PFSK-1 (cell line): ENCODE data around the gene WDR81.
A peak's percentile ranks its signal among the peaks of the same experiment; 100 is the strongest.

Experiments
- FOXP2 ChIP-seq: optimal IDR thresholded peaks from 2 replicates; pipeline ENCODE3; 2011; ENCODE audit warnings: borderline replicate concordance, control low read depth, inconsistent platforms; ENCODE audit not compliant: insufficient read depth; ENCODE audit errors: extremely low read length, extremely low read depth
- POLR2AphosphoS5 ChIP-seq: IDR thresholded peaks from 2 replicates; pipeline ENCODE4 v1.6.1; 2012; ENCODE audit warnings: low read depth, mild to moderate bottlenecking, control low read depth, low read length, moderate library complexity
- REST ChIP-seq, 2 experiments: IDR thresholded peaks; 2 replicates each; pipeline versions ENCODE4 v1.6.1 to v1.8.0; 2011 to 2012; ENCODE audit warnings: low read depth in 2 of 2, low read length in 2 of 2, control low read depth in 1 of 2, inconsistent platforms in 1 of 2, mild to moderate bottlenecking in 1 of 2, moderate library complexity in 1 of 2; ENCODE audit not compliant: insufficient read depth in 1 of 2
- SIN3A ChIP-seq: IDR thresholded peaks from 2 replicates; pipeline ENCODE4 v1.6.1; 2012; ENCODE audit warnings: mild to moderate bottlenecking, low read length, moderate library complexity, borderline replicate concordance; ENCODE audit not compliant: insufficient read depth
- TAF1 ChIP-seq: IDR thresholded peaks from 2 replicates; pipeline ENCODE4 v1.6.1; 2012; ENCODE audit warnings: low read length, control low read depth, borderline replicate concordance; ENCODE audit not compliant: insufficient read depth

WDR81 gene

GRCh38 chr17:1758807-1759206 lies 34.3 kb downstream of the WDR81 start:
- no peak for TF ChIP-seq POLR2AphosphoS5
- TF ChIP-seq FOXP2: no peak
- TF ChIP-seq TAF1: no peak
- no peak for TF ChIP-seq REST (IDR thresholded peaks at IDR 0.05; ENCODE audit: insufficient read depth in 1 of 2, low read depth in 2 of 2, low read length in 2 of 2)
- TF ChIP-seq SIN3A: no peak

GRCh38 chr17:1759529-1759928 lies 35.0 kb downstream of the WDR81 start:
- TF ChIP-seq TAF1: no peak

GRCh38 chr17:1762233-1762900 lies 37.9 kb downstream of the WDR81 start:
- TF ChIP-seq TAF1: no peak
- TF ChIP-seq REST (IDR thresholded peaks at IDR 0.05; ENCODE audit: insufficient read depth in 1 of 2, low read depth in 2 of 2, low read length in 2 of 2): no peak
- peak; percentile 2 for TF ChIP-seq FOXP2
- TF ChIP-seq POLR2AphosphoS5: peak; percentile 24; the same call in 1 of the 2 replicates
- no peak; the same call in 1 of the 2 replicates for TF ChIP-seq SIN3A

GRCh38 chr17:1762901-1763898 lies 38.7 kb downstream of the WDR81 start:
- TF ChIP-seq REST (IDR thresholded peaks at IDR 0.05; ENCODE audit: insufficient read depth in 1 of 2, low read depth in 2 of 2, low read length in 2 of 2): 0 out of 4 replicates have a peak, but pooled peaks of 1 of the 2 experiments have one; percentile 9
- TF ChIP-seq SIN3A: peak; percentile 64; the same call in 1 of the 2 replicates
- no peak for TF ChIP-seq POLR2AphosphoS5

- peak; percentile 97 for TF ChIP-seq SIN3A
- no peak for TF ChIP-seq POLR2AphosphoS5
- peak; percentile 95 for TF ChIP-seq FOXP2
These were observed 39.8 kb downstream of the WDR81 start for GRCh38 chr17:1764284-1764683.

GRCh38 chr17:1765576-1765975 lies 41.1 kb downstream of the WDR81 start:
- no peak for TF ChIP-seq FOXP2
- no peak for TF ChIP-seq SIN3A
- no peak for TF ChIP-seq POLR2AphosphoS5
